OCI-LY7 (cell line): Measurements from ENCODE around the gene SLC66A2. TPM values are rescaled to one million over a fixed set of nuclear protein-coding genes. Genes with fewer than 3 reads are reported as not detected.

Experiments
- BruUV-seq: library from RNA; stranded (reverse); fragments of 400-500 nt; replicated peaks from 2 replicates; lab custom pipeline; 2021; lab: Mats Ljungman, UMichigan
- CTCF ChIA-PET: fragments of 300-600 bp; sonication (Branson Sonifier 250); formaldehyde crosslinking; loops from one replicate; lab custom pipeline; 2022; ENCODE audit warnings: antibody characterized with exemption; ENCODE audit not compliant: unreplicated experiment; lab: Charles Lee
- POLR2A ChIA-PET: fragments of 300-600 bp; sonication (Branson Sonifier 250); formaldehyde crosslinking; loops from one replicate; lab custom pipeline; 2022; ENCODE audit warnings: antibody characterized with exemption; lab: Charles Lee
- DNase-seq: peaks from one replicate; pipeline ENCODE4 v3.0.0-alpha.2; 2015; ENCODE audit warnings: low spot score
- H2AFZ ChIP-seq: fragments of 200-600 bp; sonication (generic), shearing (Covaris generic); 2 replicates; pipeline ENCODE4 v1.6.1; 2014; ENCODE audit warnings: mild to moderate bottlenecking, antibody characterized with exemption, low read length, moderate library complexity
- H3K27ac ChIP-seq: fragments of 200-600 bp; sonication (generic); 2 replicates; pipeline ENCODE4 v1.5.1; 2014; ENCODE audit warnings: mixed run types, low read depth, mild to moderate bottlenecking, moderate library complexity, low read length, inconsistent platforms; ENCODE audit not compliant: poor library complexity, severe bottlenecking
- H3K36me3 ChIP-seq: fragments of 200-600 bp; sonication (generic); 2 replicates; pipeline ENCODE4 v1.6.1; 2014; ENCODE audit warnings: mild to moderate bottlenecking, antibody characterized with exemption, low read length, moderate library complexity, mixed read lengths; ENCODE audit not compliant: insufficient read depth
- H3K4me1 ChIP-seq: fragments of 200-600 bp; sonication (generic); 2 replicates; pipeline ENCODE4 v1.5.1; 2014; ENCODE audit warnings: mild to moderate bottlenecking, low read length; ENCODE audit not compliant: insufficient read depth, poor library complexity, severe bottlenecking
- H3K4me2 ChIP-seq: fragments of 200-600 bp; sonication (generic); 2 replicates; pipeline ENCODE4 v1.6.1; 2014; ENCODE audit warnings: mild to moderate bottlenecking, low read length
- H3K4me3 ChIP-seq: fragments of 200-600 bp; sonication (generic); 2 replicates; pipeline ENCODE4 v1.5.1; 2014; ENCODE audit warnings: mild to moderate bottlenecking, low read depth, low read length; ENCODE audit not compliant: poor library complexity, severe bottlenecking
- H3K79me2 ChIP-seq: fragments of 200-600 bp; sonication (generic); 2 replicates; pipeline ENCODE4 v1.6.1; 2016; ENCODE audit warnings: low read depth, mild to moderate bottlenecking, low read length, moderate library complexity, mixed read lengths; ENCODE audit not compliant: insufficient read depth
- H3K9me2 ChIP-seq: fragments of 200-600 bp; sonication (generic); 2 replicates; pipeline ENCODE4 v1.6.1; 2016; ENCODE audit warnings: mild to moderate bottlenecking, low read length, mixed read lengths; ENCODE audit not compliant: insufficient read depth
- H3K9me3 ChIP-seq: fragments of 200-600 bp; sonication (generic); 2 replicates; pipeline ENCODE4 v1.6.1; 2014; ENCODE audit warnings: mild to moderate bottlenecking, mixed run types, low read length, mixed read lengths
- H4K20me1 ChIP-seq: fragments of 200-600 bp; sonication (generic); 2 replicates; pipeline ENCODE4 v1.6.1; 2014; ENCODE audit warnings: mild to moderate bottlenecking, antibody characterized with exemption, low read length, moderate library complexity, mixed read lengths; ENCODE audit not compliant: insufficient read depth
- CTCF ChIP-seq: fragments of 200-600 bp; sonication (generic); conservative IDR thresholded peaks from 2 replicates; pipeline ENCODE4 v1.5.1; 2014; ENCODE audit warnings: mild to moderate bottlenecking, antibody characterized with exemption, low read length, moderate library complexity, mixed read lengths
- EZH2phosphoT487 ChIP-seq: fragments of 200-600 bp; sonication (generic); IDR thresholded peaks from 2 replicates; pipeline ENCODE4 v1.6.1; 2018; ENCODE audit warnings: low read depth, borderline replicate concordance, mild to moderate bottlenecking, mixed run types, antibody characterized with exemption, low read length, moderate library complexity, mixed read lengths
- intact Hi-C: fragments of 100-400 bp; cut with micrococcal nuclease; formaldehyde crosslinking; loops from one replicate; pipeline ENCODE4 v1.10.0; 2022; ENCODE audit not compliant: unreplicated experiment
- total RNA-seq, 2 experiments: library from RNA; depleted of rRNA in 1 of 2; stranded (reverse); fragments of >200 nt in 1 of 2; shearing (Covaris generic) in 1 of 2; gene quantifications; 2 replicates each; pipeline ENCODE4 v1.2.3, GENCODE V29; 2014 to 2022

The SLC66A2 gene
- total RNA-seq, 2 experiments from 2014 or later = 14.5 to 17.9 TPM

- H4K20me1 ChIP-seq = no peaks in the 10 kb centered on the region
- no peak overlapping the region for H3K4me3 ChIP-seq
- no peak overlapping the region for H3K4me2 ChIP-seq
- no peak overlapping the region for H3K27ac ChIP-seq
- H3K4me1 ChIP-seq = no peaks in the 10 kb centered on the region
- ChIA-PET CTCF (interaction anchor here (0.6 kb wide), 1 partner anchor 62 kb away, joined by 3 read pairs; no protein-coding TSS in a partner anchor), POLR2A (no interaction called here)
- intact Hi-C loops = no loop called here
- H3K9me2 ChIP-seq = no peaks in the 10 kb centered on the region
- no peaks in the 10 kb centered on the region for H3K79me2 ChIP-seq
- TF ChIP-seq CTCF = no peak
- TF ChIP-seq EZH2phosphoT487 = no peak
- DNase-seq = no peak
- H3K36me3 ChIP-seq = no peaks in the 10 kb centered on the region
- BruUV-seq = no TSS peak
- no peaks in the 10 kb centered on the region for H3K9me3 ChIP-seq
- no peak overlapping the region for H2AFZ ChIP-seq
Observed at GRCh38 chr18:79874553-79875530, 76.6 kb downstream of the SLC66A2 start.

- Histone ChIP-seq H3K36me3 (no peaks in the 10 kb centered on the region), H2AFZ (no peak overlapping the region), H3K79me2 (no peaks in the 10 kb centered on the region), H3K4me2 (no peak overlapping the region), H3K27ac (no peak overlapping the region), H3K4me3 (no peak overlapping the region), H3K9me2 (no peaks in the 10 kb centered on the region), H3K4me1 (no peaks in the 10 kb centered on the region), H3K9me3 (no peaks in the 10 kb centered on the region), H4K20me1 (no peaks in the 10 kb centered on the region)
- no peak for TF ChIP-seq CTCF
- TF ChIP-seq EZH2phosphoT487 = no peak
- ChIA-PET POLR2A (no interaction called here), CTCF (interaction anchor here (0.6 kb wide), 1 partner anchor 64 kb away, joined by 3 read pairs; no protein-coding TSS in a partner anchor)
- no TSS peak for BruUV-seq
- no peak for DNase-seq
- intact Hi-C loops = no loop called here
Observed at GRCh38 chr18:79873449-79874110, 77.9 kb downstream of the SLC66A2 start.
